K562 (cell line): ENCODE measurements around the gene FBXO10. TPM values are rescaled to one million over a fixed set of nuclear protein-coding genes. Genes with fewer than 3 reads are reported as not detected.

Source experiments
- BACH1 ChIP-seq: fragments of 200-800 bp; sonication (Bioruptor generic); IDR thresholded peaks from 2 replicates; pipeline ENCODE4 v1.6.1; 2016; ENCODE audit warnings: missing genetic modification characterization, missing compliant biosample characterization
- CSDE1 ChIP-seq, 2 experiments: fragments of 450-650 bp; IDR thresholded peaks; 2 replicates each; pipeline ENCODE4 v1.6.1; 2016; ENCODE audit warnings: mild to moderate bottlenecking in 1 of 2
- DDX20 ChIP-seq: fragments of 450-650 bp; IDR thresholded peaks from 2 replicates; pipeline ENCODE4 v1.6.1; 2016; ENCODE audit warnings: missing genetic modification characterization, low read depth, mild to moderate bottlenecking, missing compliant biosample characterization, moderate library complexity
- EHMT2 ChIP-seq: fragments of 450-650 bp; IDR thresholded peaks from 2 replicates; pipeline ENCODE4 v1.6.1; 2018; ENCODE audit warnings: antibody characterized with exemption
- HNRNPL ChIP-seq: fragments of 200-400 bp; formaldehyde crosslinking; IDR thresholded peaks from 2 replicates; pipeline ENCODE4 v1.6.1; 2017; ENCODE audit warnings: low read depth, mild to moderate bottlenecking, low read length
- KAT7 ChIP-seq: sonication (generic); formaldehyde crosslinking; IDR thresholded peaks from 2 replicates; pipeline ENCODE4 v1.8.0; 2022; ENCODE audit warnings: missing genetic modification reagents, mild to moderate bottlenecking, borderline replicate concordance
- KDM4B ChIP-seq, 2 experiments: fragments of 450-650 bp in 1 of 2; sonication (generic) in 1 of 2; IDR thresholded peaks; 2 replicates each; pipeline ENCODE4 v1.6.1; 2016 to 2017; ENCODE audit warnings: borderline replicate concordance in 2 of 2, antibody characterized with exemption in 1 of 2, low read depth in 1 of 2, mild to moderate bottlenecking in 1 of 2
- KDM5B ChIP-seq: fragments of 200-600 bp; sonication (generic); IDR thresholded peaks from 2 replicates; pipeline ENCODE4 v1.6.1; 2012; ENCODE audit warnings: low read depth, mild to moderate bottlenecking, moderate library complexity, low read length, control low read depth, inconsistent platforms; ENCODE audit not compliant: insufficient replicate concordance
- MXD1 ChIP-seq: fragments of 250-450 bp; sonication (Bioruptor Pico); IDR thresholded peaks from 2 replicates; pipeline ENCODE4 v1.8.0; 2021; ENCODE audit warnings: borderline replicate concordance, mild to moderate bottlenecking, moderate library complexity; ENCODE audit not compliant: poor library complexity, severe bottlenecking
- MYC ChIP-seq, 2 experiments: fragments of 250-450 bp in 1 of 2; sonication (Bioruptor Pico) in 1 of 2; IDR thresholded peaks; 2 replicates each; pipeline versions ENCODE4 v1.5.1 to v1.6.1; 2012 to 2021; ENCODE audit warnings: low read depth in 2 of 2, borderline replicate concordance in 1 of 2, improper control_type of control experiment in 1 of 2, low read length in 1 of 2, mild to moderate bottlenecking in 1 of 2, moderate library complexity in 1 of 2
- NFATC3 ChIP-seq: fragments of 450-650 bp; IDR thresholded peaks from 2 replicates; pipeline ENCODE4 v1.6.1; 2017; ENCODE audit warnings: mild to moderate bottlenecking
- RB1 ChIP-seq: fragments of 450-650 bp; IDR thresholded peaks from 2 replicates; pipeline ENCODE4 v1.6.1; 2017; ENCODE audit warnings: low read depth, mild to moderate bottlenecking
- SIN3B ChIP-seq: fragments of 450-650 bp; IDR thresholded peaks from 2 replicates; pipeline ENCODE4 v1.6.1; 2017; ENCODE audit warnings: low read depth, mild to moderate bottlenecking, moderate library complexity
- polyA plus RNA-seq, 8 experiments: library from polyadenylated mRNA; depleted of rRNA in 4 of 8; stranded (reverse) in 5 of 8; unstranded in 3 of 8; fragments of >200 nt; fragmentation: Nextera tagmentation in 2 of 8; fragmentation: Illumina TruSeq in 1 of 8; extraction: Ambion mirVana in 2 of 8; extraction: Trizol in 1 of 8; gene quantifications; 2 replicates each; pipeline versions ENCODE4 v1.2.1 to v1.2.3, GENCODE V29; 2011 to 2014; ENCODE audit warnings: inconsistent platforms in 1 of 8, missing spikeins in 1 of 8
- total RNA-seq, 7 experiments: library from RNA; depleted of rRNA in 6 of 7; stranded (reverse); fragments of >200 nt in 6 of 7; fragmentation: Illumina TruSeq in 2 of 7; extraction: Trizol in 2 of 7; gene quantifications; 2 replicates each; pipeline versions ENCODE4 v1.2.1 to v1.2.3, GENCODE V29; 2011 to 2021; ENCODE audit warnings: low replicate concordance in 1 of 7
- TF ChIP-seq, protein P1 (sequence below): fragments of 450-650 bp; IDR thresholded peaks from 2 replicates; pipeline ENCODE4 v1.7.1; 2018; ENCODE audit warnings: mild to moderate bottlenecking, low read depth; ENCODE audit not compliant: partially characterized antibody
- TF ChIP-seq, protein P2 (sequence below): sonication (generic); formaldehyde crosslinking; IDR thresholded peaks from 2 replicates; pipeline ENCODE4 v1.9.0; 2022; ENCODE audit warnings: mild to moderate bottlenecking, missing genetic modification reagents
- TF ChIP-seq, protein P3 (sequence below): fragments of 200-800 bp; sonication (Bioruptor generic); IDR thresholded peaks from 2 replicates; pipeline ENCODE4 v1.6.1; 2017; ENCODE audit warnings: missing genetic modification characterization, missing compliant biosample characterization
- TF ChIP-seq, protein P4 (sequence below): sonication (generic); formaldehyde crosslinking; IDR thresholded peaks from 2 replicates; pipeline ENCODE4 v1.8.1; 2022; ENCODE audit warnings: missing genetic modification reagents

Gene FBXO10
- total and polyA plus RNA-seq, 9 of the 15 experiments (the other 6 are each of a cell fraction or from before 2014, with no cell fraction given), result 0.84 to 9.9 (median 6.0) TPM

DNA sequence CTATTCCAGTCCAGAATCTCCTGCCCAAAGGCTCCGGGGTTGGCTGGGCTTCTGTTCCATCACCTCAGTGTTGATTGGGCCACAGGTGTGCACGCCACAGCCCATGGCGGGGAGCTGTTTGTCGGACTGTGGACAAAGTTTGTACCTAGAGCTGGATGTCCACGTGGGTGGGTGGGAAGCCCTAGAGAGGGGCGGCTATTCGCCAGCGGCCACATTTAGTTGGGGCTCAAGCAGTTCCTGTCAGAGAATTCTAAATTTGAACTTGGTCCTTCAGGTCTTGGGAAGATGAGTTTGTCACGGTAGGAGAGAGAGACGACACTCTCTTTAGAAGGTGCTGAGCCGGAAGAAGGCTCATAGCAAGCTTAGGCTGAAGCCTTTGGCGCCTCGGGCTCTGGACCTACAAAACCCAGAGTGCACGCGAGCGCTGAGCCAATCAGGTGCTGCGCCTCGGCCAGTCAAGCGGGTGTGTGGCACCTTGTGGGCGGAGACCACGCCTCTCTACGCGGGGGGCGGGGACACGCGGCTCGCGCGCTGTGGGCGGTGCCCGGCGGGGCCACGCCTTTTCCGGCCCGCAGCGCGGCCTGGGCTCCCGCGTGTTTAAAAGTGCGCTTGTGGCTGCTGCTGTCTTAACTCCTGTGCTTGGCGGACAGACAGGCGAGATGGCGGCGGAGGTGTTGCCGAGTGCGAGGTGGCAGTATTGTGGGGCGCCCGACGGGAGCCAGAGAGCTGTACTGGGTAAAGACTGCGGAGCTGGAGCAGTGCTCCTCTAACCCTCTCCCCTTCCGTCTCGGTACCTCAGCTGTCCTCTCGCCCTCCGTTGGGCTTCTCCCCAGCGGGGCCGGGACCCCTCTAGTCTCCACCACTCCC is 90.6 kb downstream of the FBXO10 start, which contains the start of gene POLR1E (continued):
- peak; percentile 43 for TF ChIP-seq MXD1
- peak; percentile 39; the same call in 1 of the 2 replicates for TF ChIP-seq KAT7 (CRISPR knock-in tag)
- TF ChIP-seq NFATC3, result no peak
- peak; percentile 29; the same call in 1 of the 2 replicates for TF ChIP-seq EHMT2
- TF ChIP-seq MYC (IDR thresholded peaks at IDR 0.05; ENCODE audit: low read depth, low read length), result peak; percentile 97
- no peak; the same call in 1 of the 2 replicates for TF ChIP-seq MYC (CRISPR knock-in tag; IDR thresholded peaks at IDR 0.05; ENCODE audit: borderline replicate concordance, low read depth)
- no peak for TF ChIP-seq BACH1 (tag)
- TF ChIP-seq, protein P1, sequence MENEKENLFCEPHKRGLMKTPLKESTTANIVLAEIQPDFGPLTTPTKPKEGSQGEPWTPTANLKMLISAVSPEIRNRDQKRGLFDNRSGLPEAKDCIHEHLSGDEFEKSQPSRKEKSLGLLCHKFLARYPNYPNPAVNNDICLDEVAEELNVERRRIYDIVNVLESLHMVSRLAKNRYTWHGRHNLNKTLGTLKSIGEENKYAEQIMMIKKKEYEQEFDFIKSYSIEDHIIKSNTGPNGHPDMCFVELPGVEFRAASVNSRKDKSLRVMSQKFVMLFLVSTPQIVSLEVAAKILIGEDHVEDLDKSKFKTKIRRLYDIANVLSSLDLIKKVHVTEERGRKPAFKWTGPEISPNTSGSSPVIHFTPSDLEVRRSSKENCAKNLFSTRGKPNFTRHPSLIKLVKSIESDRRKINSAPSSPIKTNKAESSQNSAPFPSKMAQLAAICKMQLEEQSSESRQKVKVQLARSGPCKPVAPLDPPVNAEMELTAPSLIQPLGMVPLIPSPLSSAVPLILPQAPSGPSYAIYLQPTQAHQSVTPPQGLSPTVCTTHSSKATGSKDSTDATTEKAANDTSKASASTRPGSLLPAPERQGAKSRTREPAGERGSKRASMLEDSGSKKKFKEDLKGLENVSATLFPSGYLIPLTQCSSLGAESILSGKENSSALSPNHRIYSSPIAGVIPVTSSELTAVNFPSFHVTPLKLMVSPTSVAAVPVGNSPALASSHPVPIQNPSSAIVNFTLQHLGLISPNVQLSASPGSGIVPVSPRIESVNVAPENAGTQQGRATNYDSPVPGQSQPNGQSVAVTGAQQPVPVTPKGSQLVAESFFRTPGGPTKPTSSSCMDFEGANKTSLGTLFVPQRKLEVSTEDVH, result peak; percentile 71
- no peak for TF ChIP-seq HNRNPL
- TF ChIP-seq CSDE1 (IDR thresholded peaks at IDR 0.05), result no peak
- peak; percentile 97 for TF ChIP-seq KDM5B
- no peak for TF ChIP-seq DDX20 (tag)
- TF ChIP-seq, protein P2, sequence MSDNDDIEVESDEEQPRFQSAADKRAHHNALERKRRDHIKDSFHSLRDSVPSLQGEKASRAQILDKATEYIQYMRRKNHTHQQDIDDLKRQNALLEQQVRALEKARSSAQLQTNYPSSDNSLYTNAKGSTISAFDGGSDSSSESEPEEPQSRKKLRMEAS (CRISPR knock-in tag), result peak; percentile 91
- TF ChIP-seq, protein P3, sequence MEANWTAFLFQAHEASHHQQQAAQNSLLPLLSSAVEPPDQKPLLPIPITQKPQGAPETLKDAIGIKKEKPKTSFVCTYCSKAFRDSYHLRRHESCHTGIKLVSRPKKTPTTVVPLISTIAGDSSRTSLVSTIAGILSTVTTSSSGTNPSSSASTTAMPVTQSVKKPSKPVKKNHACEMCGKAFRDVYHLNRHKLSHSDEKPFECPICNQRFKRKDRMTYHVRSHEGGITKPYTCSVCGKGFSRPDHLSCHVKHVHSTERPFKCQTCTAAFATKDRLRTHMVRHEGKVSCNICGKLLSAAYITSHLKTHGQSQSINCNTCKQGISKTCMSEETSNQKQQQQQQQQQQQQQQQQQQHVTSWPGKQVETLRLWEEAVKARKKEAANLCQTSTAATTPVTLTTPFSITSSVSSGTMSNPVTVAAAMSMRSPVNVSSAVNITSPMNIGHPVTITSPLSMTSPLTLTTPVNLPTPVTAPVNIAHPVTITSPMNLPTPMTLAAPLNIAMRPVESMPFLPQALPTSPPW, result peak; percentile 7; the same call in 1 of the 2 replicates
- peak in 1 of 2 experiments; percentile 69; a peak in 1 of 4 replicates for TF ChIP-seq KDM4B (IDR thresholded peaks at IDR 0.05; ENCODE audit: borderline replicate concordance in 2 of 2, low read depth in 1 of 2)
- TF ChIP-seq RB1, result peak; percentile 85
- TF ChIP-seq, protein P4, sequence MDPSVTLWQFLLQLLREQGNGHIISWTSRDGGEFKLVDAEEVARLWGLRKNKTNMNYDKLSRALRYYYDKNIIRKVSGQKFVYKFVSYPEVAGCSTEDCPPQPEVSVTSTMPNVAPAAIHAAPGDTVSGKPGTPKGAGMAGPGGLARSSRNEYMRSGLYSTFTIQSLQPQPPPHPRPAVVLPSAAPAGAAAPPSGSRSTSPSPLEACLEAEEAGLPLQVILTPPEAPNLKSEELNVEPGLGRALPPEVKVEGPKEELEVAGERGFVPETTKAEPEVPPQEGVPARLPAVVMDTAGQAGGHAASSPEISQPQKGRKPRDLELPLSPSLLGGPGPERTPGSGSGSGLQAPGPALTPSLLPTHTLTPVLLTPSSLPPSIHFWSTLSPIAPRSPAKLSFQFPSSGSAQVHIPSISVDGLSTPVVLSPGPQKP (CRISPR knock-in tag), result no peak
- TF ChIP-seq SIN3B, result peak; percentile 45; the same call in 1 of the 2 replicates
